ENCODE results near the gene PEAK1.

The PEAK1 gene

GRCh38 chr15:77069521-77070121 is 350.3 kb downstream of the PEAK1 start:
- no peak for DNase-seq (ENCODE audit: extremely low read depth in 1 of 2, low read depth in 1 of 2)

GRCh38 chr15:77068633-77069032 is 351.3 kb downstream of the PEAK1 start:
- DNase-seq (ENCODE audit: extremely low read depth in 1 of 2, low read depth in 1 of 2): no peak

GRCh38 chr15:77067691-77068367 is 352.1 kb downstream of the PEAK1 start:
- DNase-seq (ENCODE audit: extremely low read depth in 1 of 2, low read depth in 1 of 2): no peak

GRCh38 chr15:77066971-77067690 is 352.8 kb downstream of the PEAK1 start:
- DNase-seq (ENCODE audit: extremely low read depth in 1 of 2, low read depth in 1 of 2): no peak

- no peak for DNase-seq (ENCODE audit: extremely low read depth in 1 of 2, low read depth in 1 of 2)
Measured at GRCh38 chr15:77064539-77065308, 355.2 kb downstream of the PEAK1 start.

GRCh38 chr15:77064063-77064462 is 355.8 kb downstream of the PEAK1 start:
- DNase-seq (ENCODE audit: extremely low read depth in 1 of 2, low read depth in 1 of 2): no peak

GRCh38 chr15:77063249-77063648 is 356.7 kb downstream of the PEAK1 start:
- no peak for DNase-seq (ENCODE audit: extremely low read depth in 1 of 2, low read depth in 1 of 2)

GRCh38 chr15:77060546-77060945 is 359.4 kb downstream of the PEAK1 start:
- no peak for DNase-seq (ENCODE audit: extremely low read depth in 1 of 2, low read depth in 1 of 2)

- no peak for DNase-seq (ENCODE audit: extremely low read depth in 1 of 2, low read depth in 1 of 2)
Measured at GRCh38 chr15:77059786-77060361, 360.0 kb downstream of the PEAK1 start.

GRCh38 chr15:77058468-77058867 is 361.4 kb downstream of the PEAK1 start:
- DNase-seq (ENCODE audit: extremely low read depth in 1 of 2, low read depth in 1 of 2): no peak

GRCh38 chr15:77057685-77058084 is 362.2 kb downstream of the PEAK1 start:
- DNase-seq (ENCODE audit: extremely low read depth in 1 of 2, low read depth in 1 of 2): no peak

- DNase-seq (ENCODE audit: extremely low read depth in 1 of 2, low read depth in 1 of 2): no peak
Measured at GRCh38 chr15:77057072-77057471, 362.8 kb downstream of the PEAK1 start.

GRCh38 chr15:77053709-77054108 is 366.2 kb downstream of the PEAK1 start:
- no peak for DNase-seq (ENCODE audit: extremely low read depth in 1 of 2, low read depth in 1 of 2)

- no peak for DNase-seq (ENCODE audit: extremely low read depth in 1 of 2, low read depth in 1 of 2)
Measured at GRCh38 chr15:77052556-77052955, 367.3 kb downstream of the PEAK1 start.

Data from stimulated activated CD8-positive, alpha-beta memory T cell treated with anti-CD3 and anti-CD28 coated beads, Interleukin-7, amount 100 ng/mL, for 48 hours (primary cell).